HEK293T (cell line): Measurements from ENCODE around the gene TWNK.

Source experiments
- CTCF ChIA-PET: fragments of 350-600 bp; formaldehyde crosslinking; extraction: SDS; loops from one replicate; lab custom pipeline; 2021; ENCODE audit warnings: antibody characterized with exemption, inconsistent platforms; lab: Yijun Ruan, JAX
- POLR2A ChIA-PET: fragments of 350-600 bp; formaldehyde crosslinking; extraction: SDS; loops from one replicate; lab custom pipeline; 2020; ENCODE audit warnings: antibody characterized with exemption, inconsistent platforms; lab: Yijun Ruan, JAX
- DNase-seq: peaks from one replicate; pipeline ENCODE4 v3.0.0; 2012; ENCODE audit warnings: mixed read lengths; ENCODE audit errors: extremely low spot score
- ARNT ChIP-seq: fragments of 450-650 bp; IDR thresholded peaks from 2 replicates; pipeline ENCODE4 v1.6.1; 2017; ENCODE audit warnings: mild to moderate bottlenecking
- BHLHE40 ChIP-seq: fragments of 450-650 bp; IDR thresholded peaks from 2 replicates; pipeline ENCODE4 v1.6.1; 2016; ENCODE audit warnings: mild to moderate bottlenecking, moderate library complexity, borderline replicate concordance
- CTBP1 ChIP-seq: fragments of 450-650 bp; IDR thresholded peaks from 2 replicates; pipeline ENCODE4 v1.6.1; 2016; ENCODE audit warnings: borderline replicate concordance
- ELF4 ChIP-seq: fragments of 450-650 bp; IDR thresholded peaks from 2 replicates; pipeline ENCODE4 v1.6.1; 2017; ENCODE audit warnings: antibody characterized with exemption
- FOXA1 ChIP-seq: fragments of 450-650 bp; IDR thresholded peaks from 2 replicates; pipeline ENCODE4 v1.6.1; 2016; ENCODE audit warnings: mild to moderate bottlenecking
- FOXK2 ChIP-seq: fragments of 450-650 bp; IDR thresholded peaks from 2 replicates; pipeline ENCODE4 v1.6.1; 2016; ENCODE audit warnings: mild to moderate bottlenecking
- FOXM1 ChIP-seq: fragments of 450-650 bp; IDR thresholded peaks from 2 replicates; pipeline ENCODE4 v1.6.1; 2017; ENCODE audit warnings: mild to moderate bottlenecking, borderline replicate concordance
- HDGF ChIP-seq: fragments of 450-650 bp; IDR thresholded peaks from 2 replicates; pipeline ENCODE4 v1.6.1; 2017; ENCODE audit warnings: antibody characterized with exemption, borderline replicate concordance
- L3MBTL2 ChIP-seq: fragments of 450-650 bp; conservative IDR thresholded peaks from 2 replicates; pipeline ENCODE4 v1.6.1; 2016; ENCODE audit warnings: mild to moderate bottlenecking
- LEF1 ChIP-seq: fragments of 450-650 bp; IDR thresholded peaks from 2 replicates; pipeline ENCODE4 v1.6.1; 2017; ENCODE audit warnings: mild to moderate bottlenecking, borderline replicate concordance
- NFRKB ChIP-seq: fragments of 450-650 bp; IDR thresholded peaks from 2 replicates; pipeline ENCODE4 v1.6.1; 2016; ENCODE audit warnings: mild to moderate bottlenecking, moderate library complexity
- SP1 ChIP-seq: fragments of 450-650 bp; IDR thresholded peaks from 2 replicates; pipeline ENCODE4 v1.6.1; 2017
- SUZ12 ChIP-seq: fragments of 450-650 bp; IDR thresholded peaks from 2 replicates; pipeline ENCODE4 v1.6.1; 2016; ENCODE audit warnings: mild to moderate bottlenecking
- TARDBP ChIP-seq: fragments of 450-650 bp; IDR thresholded peaks from 2 replicates; pipeline ENCODE4 v1.6.1; 2016
- ZNF384 ChIP-seq: fragments of 450-650 bp; IDR thresholded peaks from 2 replicates; pipeline ENCODE4 v1.6.1; 2016
- TF ChIP-seq, protein P1 (sequence below): fragments of 450-650 bp; IDR thresholded peaks from 2 replicates; pipeline ENCODE4 v1.6.1; 2016

Gene TWNK

DNA sequence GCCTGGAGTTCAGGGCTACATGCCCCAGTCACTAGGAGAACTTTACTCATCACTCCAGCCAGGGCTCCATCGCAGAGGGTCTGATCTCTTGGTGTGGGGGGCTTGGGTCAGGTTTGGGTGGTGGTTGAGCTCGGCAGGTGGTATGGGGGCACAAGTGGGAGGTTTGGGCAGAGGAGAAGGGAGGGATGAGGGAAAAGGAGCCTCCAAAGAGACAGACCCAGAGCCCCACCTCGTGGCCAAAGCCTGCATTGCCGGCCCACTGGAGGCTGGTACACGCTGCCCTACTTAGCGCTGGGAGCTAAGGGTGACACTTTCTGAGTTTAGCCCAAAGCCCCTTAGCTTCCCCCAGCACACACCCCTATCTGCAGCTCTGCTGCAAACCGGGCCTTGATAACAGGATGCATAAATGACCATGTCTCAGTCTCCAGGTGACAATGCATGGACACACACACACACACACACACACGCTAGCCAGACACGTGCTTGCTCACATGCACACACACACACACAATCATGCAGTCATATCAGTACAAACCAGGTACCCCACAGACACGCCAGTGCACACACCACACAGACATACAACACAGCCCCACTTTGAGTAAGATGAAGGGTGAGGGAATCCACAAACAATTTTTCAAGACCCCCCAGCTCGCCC lies 27.0 kb downstream of the TWNK start:
- ChIA-PET POLR2A (interaction anchor here (0.9 to 3.3 kb wide), 6 partner anchors 13 to 27 kb away, joined by 3 to 20 read pairs (median 4); partner anchors contain the start of genes LZTS2, MRPL43, PDZD7 and SFXN3), CTCF (interaction anchor here (0.5 to 3.3 kb wide), 18 partner anchors 10 to 1660 kb away, joined by 3 to 50 read pairs (median 5); partner anchors contain the start of genes LZTS2, PDZD7 and SFXN3)
- TF ChIP-seq SUZ12 (no peak), TARDBP (no peak), NFRKB (no peak), FOXK2 (no peak), LEF1 (no peak), BHLHE40 (no peak), FOXA1 (no peak), CTBP1 (no peak), HDGF (no peak), ELF4 (no peak), ARNT (no peak), FOXM1 (no peak), SP1 (no peak), L3MBTL2 (no peak), ZNF384 (no peak)
- TF ChIP-seq, protein P1, sequence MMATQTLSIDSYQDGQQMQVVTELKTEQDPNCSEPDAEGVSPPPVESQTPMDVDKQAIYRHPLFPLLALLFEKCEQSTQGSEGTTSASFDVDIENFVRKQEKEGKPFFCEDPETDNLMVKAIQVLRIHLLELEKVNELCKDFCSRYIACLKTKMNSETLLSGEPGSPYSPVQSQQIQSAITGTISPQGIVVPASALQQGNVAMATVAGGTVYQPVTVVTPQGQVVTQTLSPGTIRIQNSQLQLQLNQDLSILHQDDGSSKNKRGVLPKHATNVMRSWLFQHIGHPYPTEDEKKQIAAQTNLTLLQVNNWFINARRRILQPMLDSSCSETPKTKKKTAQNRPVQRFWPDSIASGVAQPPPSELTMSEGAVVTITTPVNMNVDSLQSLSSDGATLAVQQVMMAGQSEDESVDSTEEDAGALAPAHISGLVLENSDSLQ = no peak
- DNase-seq = peak; percentile 84

DNA sequence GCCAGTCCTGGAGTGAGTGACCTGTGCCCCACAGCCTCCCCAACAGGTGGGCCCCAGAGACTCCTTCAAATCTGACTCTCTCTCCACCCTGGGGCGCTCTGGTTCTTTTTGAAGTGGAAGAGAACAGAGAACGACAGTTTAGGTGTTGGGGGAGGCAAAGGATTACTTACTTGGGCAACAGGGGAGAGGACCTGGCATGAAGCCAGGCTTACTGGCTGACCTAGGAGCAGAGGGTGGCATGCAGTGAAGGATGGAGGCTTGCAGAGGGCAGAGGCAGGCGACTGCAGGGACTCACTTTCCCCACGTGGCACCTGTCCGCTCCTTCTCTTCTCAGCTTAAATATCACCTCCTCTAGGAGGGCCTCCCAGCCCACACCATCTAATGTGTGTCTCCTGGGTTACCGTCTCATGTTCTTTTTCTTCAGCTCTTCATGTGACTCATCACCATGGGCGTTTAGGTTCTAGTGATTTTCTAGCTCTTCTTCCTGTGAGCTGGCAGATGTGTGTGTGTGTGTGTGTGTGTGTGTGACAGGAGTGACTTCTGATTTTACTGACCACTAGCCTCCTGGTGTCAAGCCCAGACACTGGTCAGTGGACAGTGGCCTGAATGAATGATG lies 27.7 kb downstream of the TWNK start:
- ChIA-PET POLR2A (interaction anchor here (0.9 to 3.3 kb wide), 6 partner anchors 12 to 28 kb away, joined by 3 to 20 read pairs (median 4); partner anchors contain the start of genes LZTS2, PDZD7 and SFXN3), CTCF (interaction anchor here (0.5 to 3.3 kb wide), 19 partner anchors 10 to 1659 kb away, joined by 3 to 50 read pairs (median 5); partner anchors contain the start of genes LZTS2, PDZD7 and SFXN3)
- DNase-seq = no peak
- TF ChIP-seq SUZ12 (no peak), ELF4 (no peak), ZNF384 (no peak), HDGF (no peak), CTBP1 (no peak), FOXA1 (no peak), ARNT (no peak), LEF1 (no peak), L3MBTL2 (no peak), TARDBP (no peak), NFRKB (no peak), BHLHE40 (no peak), FOXK2 (no peak), SP1 (no peak)
- TF ChIP-seq, protein P1 = no peak

DNA sequence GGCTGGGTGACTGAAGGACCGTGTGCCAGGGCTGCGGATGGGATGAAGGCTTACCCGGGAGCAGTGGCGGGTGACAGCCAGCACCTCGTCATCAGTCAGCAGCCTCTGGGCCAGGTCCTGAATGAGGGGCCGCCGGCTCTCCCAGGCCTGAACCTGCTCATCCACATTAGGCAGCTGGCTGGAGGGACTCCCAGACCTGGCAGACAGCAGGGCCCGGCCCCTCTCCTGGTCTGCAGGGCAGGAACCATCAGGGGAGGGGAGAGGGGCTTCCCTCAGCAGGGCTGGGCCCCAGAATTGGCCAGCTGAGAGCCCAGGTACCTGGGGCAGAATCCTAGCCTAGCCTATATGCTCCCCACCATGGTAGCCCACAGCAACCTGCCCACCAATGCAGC lies 28.2 kb downstream of the TWNK start:
- TF ChIP-seq SUZ12 (no peak), FOXK2 (no peak), HDGF (no peak)
- no peak for DNase-seq
- ChIA-PET CTCF (interaction anchor here (0.7 to 3.3 kb wide), 3 partner anchors 16 to 36 kb away, joined by 5 to 50 read pairs (median 12); partner anchors contain the start of genes PDZD7 and SFXN3), POLR2A (interaction anchor here (1.0 to 3.3 kb wide), 4 partner anchors 16 to 32 kb away, joined by 3 to 20 read pairs (median 4); partner anchors contain the start of gene LZTS2)

DNA sequence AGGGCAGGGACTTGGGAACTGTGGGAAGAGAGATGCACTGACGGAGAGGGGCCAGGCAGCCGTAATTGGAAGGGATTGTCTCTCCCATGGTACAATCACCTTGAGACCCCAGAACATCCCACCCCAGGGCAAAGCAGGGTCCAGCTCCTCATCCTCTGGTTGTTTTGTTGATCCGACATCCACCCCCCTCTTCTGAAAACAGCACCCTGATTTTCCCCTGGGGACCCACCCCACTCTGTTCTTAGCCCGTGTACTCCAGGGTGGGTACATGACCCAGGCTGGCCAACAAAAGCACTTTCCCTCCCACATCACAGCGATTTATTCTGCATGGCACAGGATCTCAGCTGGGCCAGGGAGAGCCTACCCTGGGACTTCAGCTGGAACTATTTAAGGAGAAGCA lies 29.5 kb downstream of the TWNK start:
- ChIA-PET CTCF (interaction anchor here (0.6 to 3.8 kb wide), 7 partner anchors 13 to 87 kb away, joined by 3 to 50 read pairs (median 7); partner anchors contain the start of genes PDZD7 and SFXN3), POLR2A (interaction anchor here (1.7 to 3.4 kb wide), 4 partner anchors 17 to 44 kb away, joined by 4 to 20 read pairs (median 10); partner anchors contain the start of genes KAZALD1 and LZTS2)
- TF ChIP-seq SP1 = no peak
- no peak for TF ChIP-seq SUZ12
- no peak for TF ChIP-seq HDGF
- no peak for TF ChIP-seq L3MBTL2
- TF ChIP-seq FOXK2 = no peak
- no peak for TF ChIP-seq CTBP1
- DNase-seq = no peak

DNA sequence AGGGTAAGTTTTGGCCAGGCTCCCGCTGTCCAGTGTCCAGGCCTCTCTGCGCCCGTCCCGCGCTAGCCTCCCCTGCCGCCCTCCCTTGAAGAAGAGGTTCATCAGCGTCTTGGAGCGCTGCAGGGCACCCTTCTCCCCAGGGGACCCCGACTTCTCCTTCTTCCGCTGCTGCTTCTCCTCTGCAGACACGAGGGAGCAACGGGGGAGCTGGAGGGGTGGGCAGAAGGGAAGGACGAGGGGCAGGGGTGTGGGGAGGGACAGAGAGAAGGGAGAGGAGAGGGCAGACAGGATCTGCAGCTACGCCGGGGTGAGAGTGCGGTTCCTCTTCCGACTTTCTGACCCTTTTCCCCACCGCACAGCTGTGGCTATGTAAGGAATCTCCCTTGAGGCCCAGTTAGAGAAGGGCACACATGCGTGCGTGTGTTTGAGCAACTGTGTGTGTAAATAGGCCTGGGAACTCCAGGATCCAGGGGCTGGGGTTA lies 30.8 kb downstream of the TWNK start:
- no peak for DNase-seq
- TF ChIP-seq FOXK2 = no peak
- no peak for TF ChIP-seq ZNF384
- TF ChIP-seq TARDBP = no peak
- no peak for TF ChIP-seq NFRKB
- TF ChIP-seq LEF1 = no peak
- TF ChIP-seq BHLHE40 = no peak
- no peak for TF ChIP-seq ELF4
- no peak for TF ChIP-seq ARNT
- no peak for TF ChIP-seq L3MBTL2
- TF ChIP-seq, protein P1 = no peak
- TF ChIP-seq SUZ12 = no peak
- TF ChIP-seq CTBP1 = no peak
- no peak for TF ChIP-seq SP1
- ChIA-PET CTCF (interaction anchor here (1.0 to 3.8 kb wide), 9 partner anchors 8 to 71 kb away, joined by 3 to 35 read pairs (median 6); partner anchors contain the start of genes PDZD7 and SFXN3), POLR2A (interaction anchor here (0.9 to 3.4 kb wide), 7 partner anchors 20 to 48 kb away, joined by 3 to 14 read pairs (median 4); partner anchors contain the start of gene KAZALD1)
